HCT116 (cell line): Measurements from ENCODE around the gene CENPP.

Experiments
- ELF1 ChIP-seq: IDR thresholded peaks from 2 replicates; pipeline ENCODE4 v1.6.1; 2012; ENCODE audit warnings: low read depth, borderline replicate concordance
- SIN3A ChIP-seq: IDR thresholded peaks from 2 replicates; pipeline ENCODE4 v1.6.1; 2012; ENCODE audit warnings: low read depth
- YY1 ChIP-seq: IDR thresholded peaks from 2 replicates; pipeline ENCODE4 v1.6.1; 2011; ENCODE audit warnings: low read length, low read depth, moderate library complexity, mild to moderate bottlenecking; ENCODE audit not compliant: insufficient replicate concordance; ENCODE audit errors: extremely low read depth
- TF ChIP-seq, protein P1 (sequence below), 3 experiments: fragments of 200-600 bp in 1 of 3; sonication (generic) in 1 of 3; IDR thresholded peaks in 2 of 3; conservative IDR thresholded peaks in 1 of 3; 2 replicates each; pipeline ENCODE4 v1.5.1; 2012 to 2017; ENCODE audit warnings: low read depth in 2 of 3, low read length in 2 of 3, antibody characterized with exemption in 1 of 3, borderline replicate concordance in 1 of 3, control low read depth in 1 of 3, mild to moderate bottlenecking in 1 of 3, mixed read lengths in 1 of 3, mixed run types in 1 of 3, moderate library complexity in 1 of 3; ENCODE audit not compliant: insufficient read depth in 1 of 3
- TF ChIP-seq, protein P2 (sequence below): IDR thresholded peaks from 2 replicates; pipeline ENCODE4 v1.6.1; 2012; ENCODE audit warnings: low read depth
- TF ChIP-seq, protein P3 (sequence below): IDR thresholded peaks from 2 replicates; pipeline ENCODE4 v1.6.1; 2011; ENCODE audit warnings: mild to moderate bottlenecking, low read length, moderate library complexity; ENCODE audit not compliant: insufficient replicate concordance; ENCODE audit errors: extremely low read depth

DNA sequence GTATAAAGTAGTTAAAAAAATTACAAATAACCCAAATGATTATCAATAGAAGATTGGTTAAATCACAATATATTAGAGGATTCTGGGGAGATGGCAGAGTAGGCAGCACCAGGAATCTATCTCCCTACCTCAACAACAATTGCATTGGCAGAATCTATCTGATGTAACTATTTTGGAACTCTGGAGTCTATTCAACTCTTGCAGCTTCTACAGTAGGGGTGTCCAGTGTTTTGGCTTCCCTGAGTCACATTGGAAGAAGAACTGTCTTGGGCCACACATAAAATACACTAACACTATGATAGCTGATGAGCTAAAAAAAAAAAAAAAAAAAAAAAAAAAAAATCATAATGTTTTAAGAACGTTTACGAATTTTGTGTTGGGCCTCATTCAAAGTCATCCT, 239.2 kb downstream of the CENPP start:
- no peak for TF ChIP-seq ELF1
- TF ChIP-seq, protein P1, sequence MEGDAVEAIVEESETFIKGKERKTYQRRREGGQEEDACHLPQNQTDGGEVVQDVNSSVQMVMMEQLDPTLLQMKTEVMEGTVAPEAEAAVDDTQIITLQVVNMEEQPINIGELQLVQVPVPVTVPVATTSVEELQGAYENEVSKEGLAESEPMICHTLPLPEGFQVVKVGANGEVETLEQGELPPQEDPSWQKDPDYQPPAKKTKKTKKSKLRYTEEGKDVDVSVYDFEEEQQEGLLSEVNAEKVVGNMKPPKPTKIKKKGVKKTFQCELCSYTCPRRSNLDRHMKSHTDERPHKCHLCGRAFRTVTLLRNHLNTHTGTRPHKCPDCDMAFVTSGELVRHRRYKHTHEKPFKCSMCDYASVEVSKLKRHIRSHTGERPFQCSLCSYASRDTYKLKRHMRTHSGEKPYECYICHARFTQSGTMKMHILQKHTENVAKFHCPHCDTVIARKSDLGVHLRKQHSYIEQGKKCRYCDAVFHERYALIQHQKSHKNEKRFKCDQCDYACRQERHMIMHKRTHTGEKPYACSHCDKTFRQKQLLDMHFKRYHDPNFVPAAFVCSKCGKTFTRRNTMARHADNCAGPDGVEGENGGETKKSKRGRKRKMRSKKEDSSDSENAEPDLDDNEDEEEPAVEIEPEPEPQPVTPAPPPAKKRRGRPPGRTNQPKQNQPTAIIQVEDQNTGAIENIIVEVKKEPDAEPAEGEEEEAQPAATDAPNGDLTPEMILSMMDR (IDR thresholded peaks at IDR 0.05 in 2 of 3, conservative IDR thresholded peaks at IDR 0.05 in 1 of 3; ENCODE audit: borderline replicate concordance in 1 of 3, insufficient read depth in 1 of 3, low read depth in 2 of 3, low read length in 2 of 3) = no peak
- TF ChIP-seq YY1 = no peak
- TF ChIP-seq, protein P2, sequence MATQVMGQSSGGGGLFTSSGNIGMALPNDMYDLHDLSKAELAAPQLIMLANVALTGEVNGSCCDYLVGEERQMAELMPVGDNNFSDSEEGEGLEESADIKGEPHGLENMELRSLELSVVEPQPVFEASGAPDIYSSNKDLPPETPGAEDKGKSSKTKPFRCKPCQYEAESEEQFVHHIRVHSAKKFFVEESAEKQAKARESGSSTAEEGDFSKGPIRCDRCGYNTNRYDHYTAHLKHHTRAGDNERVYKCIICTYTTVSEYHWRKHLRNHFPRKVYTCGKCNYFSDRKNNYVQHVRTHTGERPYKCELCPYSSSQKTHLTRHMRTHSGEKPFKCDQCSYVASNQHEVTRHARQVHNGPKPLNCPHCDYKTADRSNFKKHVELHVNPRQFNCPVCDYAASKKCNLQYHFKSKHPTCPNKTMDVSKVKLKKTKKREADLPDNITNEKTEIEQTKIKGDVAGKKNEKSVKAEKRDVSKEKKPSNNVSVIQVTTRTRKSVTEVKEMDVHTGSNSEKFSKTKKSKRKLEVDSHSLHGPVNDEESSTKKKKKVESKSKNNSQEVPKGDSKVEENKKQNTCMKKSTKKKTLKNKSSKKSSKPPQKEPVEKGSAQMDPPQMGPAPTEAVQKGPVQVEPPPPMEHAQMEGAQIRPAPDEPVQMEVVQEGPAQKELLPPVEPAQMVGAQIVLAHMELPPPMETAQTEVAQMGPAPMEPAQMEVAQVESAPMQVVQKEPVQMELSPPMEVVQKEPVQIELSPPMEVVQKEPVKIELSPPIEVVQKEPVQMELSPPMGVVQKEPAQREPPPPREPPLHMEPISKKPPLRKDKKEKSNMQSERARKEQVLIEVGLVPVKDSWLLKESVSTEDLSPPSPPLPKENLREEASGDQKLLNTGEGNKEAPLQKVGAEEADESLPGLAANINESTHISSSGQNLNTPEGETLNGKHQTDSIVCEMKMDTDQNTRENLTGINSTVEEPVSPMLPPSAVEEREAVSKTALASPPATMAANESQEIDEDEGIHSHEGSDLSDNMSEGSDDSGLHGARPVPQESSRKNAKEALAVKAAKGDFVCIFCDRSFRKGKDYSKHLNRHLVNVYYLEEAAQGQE = no peak
- no peak for TF ChIP-seq SIN3A
- TF ChIP-seq, protein P3, sequence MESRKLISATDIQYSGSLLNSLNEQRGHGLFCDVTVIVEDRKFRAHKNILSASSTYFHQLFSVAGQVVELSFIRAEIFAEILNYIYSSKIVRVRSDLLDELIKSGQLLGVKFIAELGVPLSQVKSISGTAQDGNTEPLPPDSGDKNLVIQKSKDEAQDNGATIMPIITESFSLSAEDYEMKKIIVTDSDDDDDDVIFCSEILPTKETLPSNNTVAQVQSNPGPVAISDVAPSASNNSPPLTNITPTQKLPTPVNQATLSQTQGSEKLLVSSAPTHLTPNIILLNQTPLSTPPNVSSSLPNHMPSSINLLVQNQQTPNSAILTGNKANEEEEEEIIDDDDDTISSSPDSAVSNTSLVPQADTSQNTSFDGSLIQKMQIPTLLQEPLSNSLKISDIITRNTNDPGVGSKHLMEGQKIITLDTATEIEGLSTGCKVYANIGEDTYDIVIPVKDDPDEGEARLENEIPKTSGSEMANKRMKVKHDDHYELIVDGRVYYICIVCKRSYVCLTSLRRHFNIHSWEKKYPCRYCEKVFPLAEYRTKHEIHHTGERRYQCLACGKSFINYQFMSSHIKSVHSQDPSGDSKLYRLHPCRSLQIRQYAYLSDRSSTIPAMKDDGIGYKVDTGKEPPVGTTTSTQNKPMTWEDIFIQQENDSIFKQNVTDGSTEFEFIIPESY = no peak
